ENCODE results near the gene OMP. TPM values are rescaled to one million over a fixed set of nuclear protein-coding genes. Genes with fewer than 3 reads are reported as not detected.

The OMP gene
- total and polyA plus RNA-seq, 2 donors from 2014 or later: 1.8 TPM; not detected in 1

DNA sequence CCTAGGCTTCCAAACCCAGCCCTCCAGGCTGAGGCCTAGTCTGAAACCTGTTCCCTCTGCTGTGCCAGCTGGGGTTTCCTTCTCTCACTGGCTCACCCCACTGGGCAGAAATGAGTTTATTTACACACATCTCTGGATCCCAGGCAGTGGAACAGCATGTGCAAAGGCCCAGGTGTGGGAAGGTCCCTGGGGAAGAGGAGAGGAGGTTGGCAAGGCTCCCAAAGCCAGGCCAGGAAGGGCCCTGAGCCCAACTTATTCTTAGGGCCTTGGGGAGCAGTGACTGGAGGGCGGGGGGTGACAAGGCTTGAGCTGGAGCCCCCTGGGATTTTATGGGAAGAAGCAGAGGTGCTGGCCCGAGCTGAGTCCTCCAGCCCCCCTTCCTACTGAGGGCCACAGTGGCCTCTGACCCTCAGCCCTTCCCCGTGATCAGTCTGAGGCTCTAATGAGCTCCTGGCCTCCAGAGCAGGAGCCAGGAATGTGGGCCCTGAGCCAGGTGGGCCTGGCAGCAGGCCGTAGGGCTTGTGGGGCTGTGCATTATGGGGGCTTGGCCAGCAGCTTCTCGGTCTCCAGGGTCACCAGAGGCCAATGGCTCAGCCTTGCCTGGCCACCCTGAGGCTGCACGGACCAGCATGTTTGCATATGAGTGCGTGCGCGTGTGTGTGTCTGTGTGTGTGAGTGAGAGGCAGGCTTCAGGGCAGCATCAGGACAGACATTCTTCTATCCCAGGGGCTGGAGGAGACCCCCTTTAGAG is 28.3 kb downstream of the OMP start:
- FAIRE-seq: no peak

DNA sequence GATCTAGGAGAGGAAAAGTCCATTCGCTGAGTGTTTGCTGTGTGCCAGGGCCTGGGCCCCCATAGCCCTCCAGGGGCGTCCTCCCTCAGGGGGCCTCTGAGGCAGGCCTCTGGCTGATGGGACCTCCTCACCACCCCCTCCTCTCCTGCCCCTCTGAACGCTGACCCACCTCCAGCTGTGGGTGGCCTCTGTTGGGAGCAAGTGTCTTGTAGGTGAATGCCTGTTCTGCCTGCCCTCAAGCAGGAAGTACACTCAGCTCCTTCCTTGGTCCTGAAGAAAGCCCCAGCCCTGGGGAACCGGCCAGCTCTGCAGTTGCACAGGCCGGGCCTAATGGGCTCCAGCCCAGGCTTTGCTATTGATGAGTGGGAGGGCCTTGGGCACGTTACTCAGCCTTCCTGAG is 28.9 kb downstream of the OMP start:
- intact Hi-C loops (cut with DNase I): no loop called here
- Histone ChIP-seq H3K4me3 (ENCODE audit: low read length in 3 of 3) (no peak overlapping the region), H3K9me3 (ENCODE audit: control insufficient read depth in 2 of 3, insufficient read depth in 1 of 3, low read length in 3 of 3) (no peaks in the 10 kb centered on the region), H3K27ac (ENCODE audit: low read depth in 2 of 2, low read length in 2 of 2) (peak overlapping the region; percentile 61 to 69), H3K27me3 (ENCODE audit: control insufficient read depth, insufficient read depth, low read length) (peaks cover 2% of the 10 kb centered on the region), H3K9ac (ENCODE audit: low read length in 3 of 3) (no peak overlapping the region), H3K36me3 (ENCODE audit: control insufficient read depth in 2 of 3, insufficient read depth in 3 of 3, low read length in 3 of 3) (no peaks in the 10 kb centered on the region), H3K4me1 (ENCODE audit: control insufficient read depth in 2 of 3, insufficient read depth in 2 of 3, low read depth in 1 of 3, low read length in 3 of 3) (peaks cover 0 to 26% (median 20%) of the 10 kb centered on the region in 3 donors)
- TF ChIP-seq, protein P1, sequence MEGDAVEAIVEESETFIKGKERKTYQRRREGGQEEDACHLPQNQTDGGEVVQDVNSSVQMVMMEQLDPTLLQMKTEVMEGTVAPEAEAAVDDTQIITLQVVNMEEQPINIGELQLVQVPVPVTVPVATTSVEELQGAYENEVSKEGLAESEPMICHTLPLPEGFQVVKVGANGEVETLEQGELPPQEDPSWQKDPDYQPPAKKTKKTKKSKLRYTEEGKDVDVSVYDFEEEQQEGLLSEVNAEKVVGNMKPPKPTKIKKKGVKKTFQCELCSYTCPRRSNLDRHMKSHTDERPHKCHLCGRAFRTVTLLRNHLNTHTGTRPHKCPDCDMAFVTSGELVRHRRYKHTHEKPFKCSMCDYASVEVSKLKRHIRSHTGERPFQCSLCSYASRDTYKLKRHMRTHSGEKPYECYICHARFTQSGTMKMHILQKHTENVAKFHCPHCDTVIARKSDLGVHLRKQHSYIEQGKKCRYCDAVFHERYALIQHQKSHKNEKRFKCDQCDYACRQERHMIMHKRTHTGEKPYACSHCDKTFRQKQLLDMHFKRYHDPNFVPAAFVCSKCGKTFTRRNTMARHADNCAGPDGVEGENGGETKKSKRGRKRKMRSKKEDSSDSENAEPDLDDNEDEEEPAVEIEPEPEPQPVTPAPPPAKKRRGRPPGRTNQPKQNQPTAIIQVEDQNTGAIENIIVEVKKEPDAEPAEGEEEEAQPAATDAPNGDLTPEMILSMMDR (IDR thresholded peaks at IDR 0.05; ENCODE audit: borderline replicate concordance, extremely low read depth, insufficient read depth): no peak
- FAIRE-seq (no peak), DNase-seq (peak in 1 of 5 donors; percentile 52)

More for the DNA sequence above, 28.3 kb downstream of the OMP start:
- peak in 2 of 5 donors; percentile 49 to 84 for DNase-seq
- Histone ChIP-seq H3K4me3 (ENCODE audit: low read length in 3 of 3) (no peak overlapping the region), H3K9ac (ENCODE audit: low read length in 3 of 3) (peak overlapping the region in 1 of 3 donors; percentile 31), H3K27me3 (ENCODE audit: control insufficient read depth, insufficient read depth, low read length) (no peaks in the 10 kb centered on the region), H3K36me3 (ENCODE audit: control insufficient read depth in 2 of 3, insufficient read depth in 3 of 3, low read length in 3 of 3) (no peaks in the 10 kb centered on the region), H3K4me1 (ENCODE audit: control insufficient read depth in 2 of 3, insufficient read depth in 2 of 3, low read depth in 1 of 3, low read length in 3 of 3) (peaks cover 0 to 26% (median 20%) of the 10 kb centered on the region in 3 donors), H3K27ac (ENCODE audit: low read depth in 2 of 2, low read length in 2 of 2) (peak overlapping the region; percentile 69 to 76), H3K9me3 (ENCODE audit: control insufficient read depth in 2 of 3, insufficient read depth in 1 of 3, low read length in 3 of 3) (no peaks in the 10 kb centered on the region)
- intact Hi-C loops (cut with DNase I): no loop called here
- TF ChIP-seq, protein P1 (IDR thresholded peaks at IDR 0.05; ENCODE audit: borderline replicate concordance, extremely low read depth, insufficient read depth): no peak

DNA sequence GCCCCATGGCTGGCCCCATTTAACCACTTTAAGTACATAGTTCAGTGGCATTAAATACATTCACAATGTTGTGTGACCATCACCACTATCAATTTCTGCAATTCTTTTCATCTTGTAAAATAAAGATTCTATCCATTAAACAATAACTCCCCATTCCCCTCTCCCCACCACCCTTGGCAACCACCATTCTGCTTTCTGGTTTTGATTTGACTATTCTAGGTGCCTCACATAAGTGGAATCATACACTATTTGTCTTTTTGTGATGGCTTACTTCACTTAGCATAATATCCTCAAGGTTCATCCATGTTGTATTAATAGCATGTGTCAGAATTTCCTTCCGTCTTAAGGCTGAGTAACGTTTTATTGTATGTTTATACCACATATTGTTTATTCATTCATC is 32.4 kb downstream of the OMP start:
- Histone ChIP-seq H3K27ac (ENCODE audit: low read depth in 2 of 2, low read length in 2 of 2) (no peak overlapping the region), H3K4me3 (ENCODE audit: low read length in 3 of 3) (no peak overlapping the region), H3K4me1 (ENCODE audit: control insufficient read depth in 2 of 3, insufficient read depth in 2 of 3, low read depth in 1 of 3, low read length in 3 of 3) (peaks cover 0 to 14% (median 14%) of the 10 kb centered on the region in 3 donors), H3K36me3 (ENCODE audit: control insufficient read depth in 2 of 3, insufficient read depth in 3 of 3, low read length in 3 of 3) (no peaks in the 10 kb centered on the region), H3K9me3 (ENCODE audit: control insufficient read depth in 2 of 3, insufficient read depth in 1 of 3, low read length in 3 of 3) (no peaks in the 10 kb centered on the region), H3K27me3 (ENCODE audit: control insufficient read depth, insufficient read depth, low read length) (peaks cover 6% of the 10 kb centered on the region), H3K9ac (ENCODE audit: low read length in 3 of 3) (no peak overlapping the region)
- intact Hi-C loops (cut with DNase I): no loop called here
- TF ChIP-seq, protein P1 (IDR thresholded peaks at IDR 0.05; ENCODE audit: borderline replicate concordance, extremely low read depth, insufficient read depth): no peak
- FAIRE-seq (no peak), DNase-seq (no peak)
